GM19395 (cell line): ENCODE results near the gene SNRNP48.

ENCODE experiments used
- ATAC-seq: cut with Tn5 transposase; IDR thresholded peaks from one replicate; pipeline ENCODE4 v1.9.1; 2021; ENCODE audit warnings: mild to moderate bottlenecking, moderate library complexity; ENCODE audit not compliant: unreplicated experiment

The SNRNP48 gene

GRCh38 chr6:7591770-7592169, 1.8 kb downstream of the SNRNP48 start:
- no peak for ATAC-seq

DNA sequence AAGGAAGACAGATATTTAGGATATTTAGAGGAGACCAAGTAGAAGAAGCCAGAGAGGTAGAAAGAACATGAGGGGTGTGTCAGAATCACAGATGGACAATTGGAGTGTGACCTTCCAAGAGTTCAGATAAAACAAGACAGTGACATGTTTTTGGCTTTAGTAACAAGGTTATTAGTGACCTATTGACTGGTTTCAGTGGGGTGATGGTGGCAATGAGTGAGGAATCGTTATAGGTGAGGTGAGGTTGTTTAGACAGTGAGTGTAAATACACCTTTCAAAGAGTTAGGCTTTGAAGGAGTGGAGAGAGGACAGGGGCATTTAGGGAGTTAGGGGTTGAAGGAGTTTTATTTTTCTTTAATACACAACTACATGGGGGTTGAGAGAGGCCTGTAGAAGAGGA, 3.2 kb downstream of the SNRNP48 start:
- no peak for ATAC-seq

DNA sequence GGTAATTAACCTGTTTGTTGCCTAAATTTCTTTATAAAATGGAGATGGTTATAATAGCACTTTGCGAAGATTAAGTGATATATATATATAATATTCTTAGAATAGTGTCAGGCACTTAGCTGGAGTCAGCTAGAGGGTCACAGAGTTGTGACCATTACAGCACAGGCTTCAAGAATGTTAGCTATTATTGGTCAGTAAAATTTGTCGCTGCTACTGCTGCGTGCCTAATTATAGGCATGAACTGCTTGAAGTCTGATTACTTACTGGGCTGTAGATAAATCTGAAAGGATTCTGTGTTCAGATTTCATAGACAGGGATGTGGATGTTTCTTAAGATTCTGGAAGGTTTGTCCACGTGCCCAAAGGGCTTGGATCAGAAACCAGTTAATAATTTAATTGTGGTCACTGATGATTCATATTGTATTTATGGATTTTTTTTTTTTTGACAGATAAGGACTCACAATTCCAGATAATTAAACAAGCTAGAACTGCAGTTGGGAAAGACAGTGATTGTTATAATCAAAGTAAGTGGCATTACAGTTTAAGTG, 4.7 kb downstream of the SNRNP48 start:
- ATAC-seq = no peak

GRCh38 chr6:7604003-7604402, 14.0 kb downstream of the SNRNP48 start:
- no peak for ATAC-seq

DNA sequence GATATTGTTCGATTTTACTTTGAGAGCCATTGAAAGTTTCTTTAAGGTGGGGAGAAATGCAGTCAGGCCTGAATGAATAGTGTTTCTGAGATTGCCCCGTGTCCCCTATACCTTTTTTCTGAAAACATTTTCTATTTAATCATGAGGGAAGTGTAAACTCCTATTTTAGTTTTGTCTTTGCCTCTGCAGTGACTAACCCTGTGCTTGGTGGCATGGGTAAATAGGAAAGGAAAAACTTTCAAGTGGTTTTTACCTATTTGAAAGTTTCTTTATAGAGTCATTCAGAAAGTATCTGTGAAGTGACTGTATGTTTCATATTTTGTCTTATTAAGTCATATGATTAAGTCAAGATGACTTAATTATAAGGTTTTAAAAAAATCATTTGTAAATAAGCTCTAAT, 14.5 kb downstream of the SNRNP48 start:
- ATAC-seq = no peak

DNA sequence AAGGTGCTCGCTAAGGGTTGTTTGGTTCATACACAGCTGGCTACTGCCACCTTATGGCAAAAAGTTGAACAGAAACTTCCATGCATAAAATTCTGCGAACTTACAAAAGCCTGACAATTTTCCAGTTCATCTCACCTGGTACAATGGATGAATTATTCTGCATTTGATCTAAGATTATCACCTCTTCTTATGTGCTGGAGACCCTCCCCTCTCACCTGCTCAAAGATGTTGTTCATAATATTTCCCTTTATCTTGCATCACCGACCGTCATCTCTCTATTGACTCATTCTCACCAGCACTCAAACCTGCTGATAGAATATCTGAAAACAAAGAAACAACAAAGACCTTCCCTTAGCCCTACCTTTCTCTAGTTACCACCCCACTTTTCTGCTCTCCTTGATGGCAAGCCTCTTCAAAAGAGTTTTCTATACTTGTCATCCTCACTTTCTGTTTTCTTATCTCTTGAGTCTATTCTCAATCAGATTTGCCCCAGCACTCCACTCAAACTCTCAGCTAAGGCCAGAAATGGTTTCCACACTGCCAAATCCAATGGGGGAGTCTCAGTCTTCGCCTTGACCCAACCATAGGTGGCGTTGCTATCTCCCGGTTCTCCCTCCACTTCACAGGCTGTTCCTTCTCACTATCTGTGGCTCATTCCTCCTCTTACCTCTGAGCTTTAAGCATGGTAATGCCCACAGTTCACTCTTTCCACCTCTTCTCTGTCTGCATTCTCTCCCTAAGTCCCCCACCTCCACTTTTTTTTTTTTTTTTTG, 25.8 kb downstream of the SNRNP48 start:
- ATAC-seq = no peak

- ATAC-seq = no peak
These were observed 28.1 kb downstream of the SNRNP48 start for GRCh38 chr6:7617801-7618764.

DNA sequence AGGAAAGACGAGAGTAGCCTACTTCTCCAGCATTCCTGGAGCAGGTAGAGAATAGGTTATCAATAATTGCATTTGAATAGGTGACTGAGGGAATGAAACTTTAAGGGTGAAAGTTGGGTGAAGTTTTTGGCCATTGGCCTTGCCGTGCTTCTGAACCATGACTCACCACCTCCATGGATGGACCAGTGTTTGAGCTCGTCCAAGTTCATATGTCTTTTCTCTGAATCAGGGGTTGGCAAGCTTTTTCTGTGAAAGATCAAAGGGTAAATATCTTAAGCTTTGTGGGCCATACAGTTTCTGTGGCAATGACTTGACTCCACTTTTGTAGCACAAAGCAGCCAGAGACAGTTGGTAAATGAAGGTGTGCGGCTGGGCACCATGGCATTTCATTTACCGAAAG, 31.8 kb downstream of the SNRNP48 start:
- no peak for ATAC-seq

- no peak for ATAC-seq
These were observed 35.1 kb downstream of the SNRNP48 start for GRCh38 chr6:7624796-7625710.

GRCh38 chr6:7628479-7628878, 38.5 kb downstream of the SNRNP48 start:
- no peak for ATAC-seq

- ATAC-seq = no peak
These were observed 38.9 kb downstream of the SNRNP48 start for GRCh38 chr6:7628909-7629308.

- no peak for ATAC-seq
These were observed 39.3 kb downstream of the SNRNP48 start for GRCh38 chr6:7629321-7629720.

DNA sequence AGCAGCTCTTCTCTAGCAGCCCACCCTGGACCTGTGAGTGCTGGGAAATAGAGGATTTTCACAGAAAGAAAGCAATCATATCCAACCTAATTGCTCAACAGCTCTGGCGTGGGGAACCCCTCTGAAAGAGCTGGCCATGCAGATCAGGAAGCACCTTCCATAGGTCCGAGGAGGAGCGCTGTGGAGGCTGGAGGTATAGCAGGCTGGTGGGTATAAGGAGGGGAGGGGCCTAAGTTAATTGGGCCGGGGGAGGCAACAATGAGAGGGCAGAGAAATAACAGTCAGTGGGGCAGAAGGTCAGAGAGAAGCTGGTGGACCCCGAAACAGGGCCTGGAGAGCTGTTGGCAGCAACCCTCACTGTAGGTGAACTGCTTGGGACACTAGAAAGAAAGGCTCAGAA, 40.8 kb downstream of the SNRNP48 start:
- ATAC-seq = no peak

GRCh38 chr6:7631466-7631865, 41.5 kb downstream of the SNRNP48 start:
- ATAC-seq = no peak

DNA sequence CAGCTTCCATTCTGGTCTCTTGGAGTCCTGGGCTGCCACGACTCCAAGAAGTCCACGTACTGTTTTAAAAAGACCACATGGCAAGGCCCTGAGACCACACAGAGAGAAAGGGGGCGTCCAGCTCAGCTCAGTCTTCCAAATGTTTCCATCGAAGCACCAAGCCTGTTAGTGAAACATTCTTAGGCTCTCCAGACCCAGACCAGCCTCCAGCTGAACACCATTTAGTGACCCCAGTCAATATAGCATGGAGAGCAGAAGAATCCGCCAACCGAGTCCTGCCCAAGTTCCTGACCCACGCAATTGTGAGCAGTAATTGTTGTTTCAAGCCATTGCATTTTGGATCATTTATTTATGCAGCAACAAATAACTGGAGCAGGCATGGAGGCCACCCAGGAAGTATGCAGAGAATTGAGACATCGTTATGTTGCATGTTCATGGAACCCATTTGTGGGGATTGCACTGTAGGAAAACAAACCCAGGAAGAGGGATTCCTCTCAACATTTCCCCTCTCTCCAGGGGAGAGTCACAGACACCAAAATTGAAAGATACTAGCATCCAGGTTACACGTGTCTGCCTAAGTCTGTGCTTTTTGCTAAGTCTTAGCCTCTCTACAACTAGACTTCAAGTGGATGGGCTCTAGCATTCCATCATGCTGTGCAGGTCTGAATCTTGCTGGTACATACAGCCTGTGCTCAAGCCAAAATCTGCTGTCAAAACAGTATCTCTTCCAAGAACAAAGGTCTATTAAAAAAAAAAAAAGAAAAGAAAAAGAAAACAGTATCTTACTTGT, 42.7 kb downstream of the SNRNP48 start:
- no peak for ATAC-seq

- ATAC-seq = no peak
These were observed 43.4 kb downstream of the SNRNP48 start for GRCh38 chr6:7633361-7633760.

GRCh38 chr6:7636151-7636550, 46.2 kb downstream of the SNRNP48 start:
- no peak for ATAC-seq

GRCh38 chr6:7637533-7637932, 47.5 kb downstream of the SNRNP48 start:
- no peak for ATAC-seq

GRCh38 chr6:7639427-7639826, 49.4 kb downstream of the SNRNP48 start:
- no peak for ATAC-seq

GRCh38 chr6:7640016-7640415, 50.0 kb downstream of the SNRNP48 start:
- ATAC-seq = no peak
